A549 (cell line): ENCODE measurements around the gene ZNF548.

Experiments used
- CHD4 ChIP-seq: fragments of 200-600 bp; sonication (generic); IDR thresholded peaks from 2 replicates; pipeline ENCODE4 v1.6.1; 2016; ENCODE audit warnings: antibody characterized with exemption, mild to moderate bottlenecking, borderline replicate concordance
- EP300 ChIP-seq, 2 experiments: fragments of >200 bp; sonication (Bioruptor Twin); formaldehyde crosslinking; IDR thresholded peaks; 2 replicates in 1 of 2; 3 replicates in 1 of 2; pipeline ENCODE4 v1.6.1; 2016 to 2017
- ESRRA ChIP-seq: fragments of 150-350 bp; IDR thresholded peaks from 2 replicates; pipeline ENCODE4 v1.6.1; 2014; ENCODE audit warnings: mild to moderate bottlenecking, low read length, borderline replicate concordance
- MAFK ChIP-seq: fragments of 450-650 bp; IDR thresholded peaks from 2 replicates; pipeline ENCODE4 v1.6.1; 2014; ENCODE audit not compliant: partially characterized antibody
- TFCP2L1 ChIP-seq: fragments of 250-450 bp; sonication (Bioruptor Pico); IDR thresholded peaks from 2 replicates; pipeline ENCODE4 v1.5.0; 2021; ENCODE audit warnings: mild to moderate bottlenecking

DNA sequence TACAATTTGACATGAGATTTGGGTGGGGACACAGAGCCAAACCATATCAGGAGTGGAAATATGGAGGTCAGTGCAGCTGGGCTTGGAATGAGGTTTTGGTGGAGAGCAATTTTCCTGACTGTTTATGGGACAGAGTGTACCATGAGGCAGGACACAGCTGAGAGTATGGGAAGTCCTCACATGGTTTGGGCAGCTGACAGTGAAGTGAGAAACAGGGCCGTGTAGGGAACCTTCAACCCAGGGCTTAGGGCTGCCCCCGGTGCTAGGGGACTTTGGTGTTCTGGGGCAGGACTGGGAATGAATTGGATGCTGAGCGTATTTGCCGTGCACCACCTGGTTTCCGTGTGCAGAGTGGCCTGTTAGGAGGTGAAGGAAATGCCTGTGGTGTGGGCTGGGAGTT is 6.1 kb downstream of the ZNF548 start:
- no peak for TF ChIP-seq ESRRA
- no peak for TF ChIP-seq CHD4
- no peak for TF ChIP-seq TFCP2L1 (CRISPR knock-in tag)
- TF ChIP-seq EP300 (IDR thresholded peaks at IDR 0.05): no peak
- no peak for TF ChIP-seq MAFK
